Fibroblast of the aortic adventitia (primary cell): Measurements from ENCODE around the gene ADGRG4. TPM values are rescaled to one million over a fixed set of nuclear protein-coding genes. Genes with fewer than 3 reads are reported as not detected.
"Not testable (repeated sequence)": the region's sequence is repeated elsewhere in the genome, so short reads cannot be mapped to it uniquely, and the experiment has no call there.

ENCODE experiments used
- DNase-seq: peaks from one replicate; pipeline ENCODE4 v3.0.0-alpha.2; 2010; ENCODE audit warnings: low read depth
- H3K4me3 ChIP-seq: 2 replicates; pipeline ENCODE4 v1.5.1; 2011; ENCODE audit warnings: low read depth, mild to moderate bottlenecking, control low read depth, low read length, moderate library complexity
- total RNA-seq: library from RNA; depleted of rRNA; stranded (reverse); fragments of >200 nt; gene quantifications from 2 replicates; pipeline ENCODE4 v1.2.3, GENCODE V29; 2012; ENCODE audit warnings: low replicate concordance
- TF ChIP-seq, protein P1 (sequence below): IDR thresholded peaks from 2 replicates; pipeline ENCODE4 v1.5.1; 2011; ENCODE audit warnings: mild to moderate bottlenecking, low read length, control low read depth, inconsistent platforms; ENCODE audit not compliant: insufficient read depth

Gene ADGRG4
- total RNA-seq, 1 donor = not detected

GRCh38 chrX:136437774-136438173 is 137.0 kb downstream of the ADGRG4 start:
- no peak for DNase-seq
- TF ChIP-seq, protein P1, sequence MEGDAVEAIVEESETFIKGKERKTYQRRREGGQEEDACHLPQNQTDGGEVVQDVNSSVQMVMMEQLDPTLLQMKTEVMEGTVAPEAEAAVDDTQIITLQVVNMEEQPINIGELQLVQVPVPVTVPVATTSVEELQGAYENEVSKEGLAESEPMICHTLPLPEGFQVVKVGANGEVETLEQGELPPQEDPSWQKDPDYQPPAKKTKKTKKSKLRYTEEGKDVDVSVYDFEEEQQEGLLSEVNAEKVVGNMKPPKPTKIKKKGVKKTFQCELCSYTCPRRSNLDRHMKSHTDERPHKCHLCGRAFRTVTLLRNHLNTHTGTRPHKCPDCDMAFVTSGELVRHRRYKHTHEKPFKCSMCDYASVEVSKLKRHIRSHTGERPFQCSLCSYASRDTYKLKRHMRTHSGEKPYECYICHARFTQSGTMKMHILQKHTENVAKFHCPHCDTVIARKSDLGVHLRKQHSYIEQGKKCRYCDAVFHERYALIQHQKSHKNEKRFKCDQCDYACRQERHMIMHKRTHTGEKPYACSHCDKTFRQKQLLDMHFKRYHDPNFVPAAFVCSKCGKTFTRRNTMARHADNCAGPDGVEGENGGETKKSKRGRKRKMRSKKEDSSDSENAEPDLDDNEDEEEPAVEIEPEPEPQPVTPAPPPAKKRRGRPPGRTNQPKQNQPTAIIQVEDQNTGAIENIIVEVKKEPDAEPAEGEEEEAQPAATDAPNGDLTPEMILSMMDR = no peak
- no peak overlapping the region for H3K4me3 ChIP-seq

- TF ChIP-seq, protein P1 = no peak
- no peak for DNase-seq
- no peak overlapping the region for H3K4me3 ChIP-seq
These were observed 137.4 kb downstream of the ADGRG4 start for GRCh38 chrX:136438192-136438591.

- not testable (repeated sequence) for H3K4me3 ChIP-seq, DNase-seq
These were observed 144.9 kb downstream of the ADGRG4 start for GRCh38 chrX:136445674-136446073.

DNA sequence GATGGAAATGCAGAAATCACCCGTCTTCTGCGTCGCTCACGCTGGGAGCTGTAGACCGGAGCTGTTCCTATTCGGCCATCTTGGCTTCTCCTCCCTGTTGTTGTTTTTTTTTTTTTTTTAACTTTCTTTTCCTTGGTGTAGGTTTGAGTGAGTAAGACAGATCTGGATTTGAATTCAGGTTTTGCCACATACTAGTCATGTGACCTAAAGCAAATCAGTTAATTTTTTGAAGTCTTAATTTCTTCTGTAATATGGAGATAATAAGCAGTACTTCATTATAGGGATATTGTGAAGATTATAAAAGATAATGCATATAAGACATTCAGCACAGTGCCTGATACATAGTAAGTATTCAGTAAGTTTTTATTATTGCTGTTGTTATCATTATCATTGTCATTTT is 145.4 kb downstream of the ADGRG4 start:
- TF ChIP-seq, protein P1 = no peak
- H3K4me3 ChIP-seq = no peak overlapping the region
- DNase-seq = no peak

GRCh38 chrX:136447308-136447707 is 146.5 kb downstream of the ADGRG4 start:
- no peak for DNase-seq
- no peak overlapping the region for H3K4me3 ChIP-seq
- TF ChIP-seq, protein P1 = no peak

GRCh38 chrX:136447968-136448367 is 147.2 kb downstream of the ADGRG4 start:
- TF ChIP-seq, protein P1 = no peak
- no peak overlapping the region for H3K4me3 ChIP-seq
- no peak for DNase-seq

- no peak overlapping the region for H3K4me3 ChIP-seq
- no peak for DNase-seq
- TF ChIP-seq, protein P1 = no peak
These were observed 149.5 kb downstream of the ADGRG4 start for GRCh38 chrX:136450050-136450830.
